CD4-positive, alpha-beta T cell treated with Interferon alpha-2 for 1 hour (primary cell): ENCODE data around the gene TPSG1.
"Not testable (repeated sequence)": the region's sequence is repeated elsewhere in the genome, so short reads cannot be mapped to it uniquely, and the experiment has no call there.

Source experiments
- DNase-seq, 2 donors: peaks; one replicate each; pipeline ENCODE4 v3.0.0-alpha.2; 2020 to 2022

Gene TPSG1

DNA sequence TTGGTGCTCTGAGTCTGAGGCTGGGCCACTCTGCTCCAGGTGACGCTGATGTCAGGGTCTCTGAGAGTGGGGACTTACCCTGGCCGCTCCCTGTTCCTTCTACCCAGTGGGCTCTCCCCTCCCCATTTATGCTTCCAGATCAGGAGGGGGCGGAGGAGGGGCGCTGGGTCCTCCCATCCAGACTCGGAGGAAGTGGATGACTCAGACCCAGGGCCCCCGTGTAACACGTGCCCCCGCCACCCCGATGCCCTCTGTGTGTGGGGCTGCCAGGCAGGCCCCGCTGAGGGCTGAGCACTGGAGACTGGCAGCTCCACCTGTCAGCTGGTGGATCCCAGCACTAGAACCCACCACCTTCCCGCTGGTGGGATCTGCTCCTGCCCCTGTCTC, 5.0 kb upstream of the TPSG1 start, which contains the start of gene TPSB2:
Gene TPSB2 (minus strand): TSS at position 101 of the 387 bp plus-strand sequence. CDS start 233 bp downstream, outside the sequence.
- not testable (repeated sequence) for DNase-seq

DNA sequence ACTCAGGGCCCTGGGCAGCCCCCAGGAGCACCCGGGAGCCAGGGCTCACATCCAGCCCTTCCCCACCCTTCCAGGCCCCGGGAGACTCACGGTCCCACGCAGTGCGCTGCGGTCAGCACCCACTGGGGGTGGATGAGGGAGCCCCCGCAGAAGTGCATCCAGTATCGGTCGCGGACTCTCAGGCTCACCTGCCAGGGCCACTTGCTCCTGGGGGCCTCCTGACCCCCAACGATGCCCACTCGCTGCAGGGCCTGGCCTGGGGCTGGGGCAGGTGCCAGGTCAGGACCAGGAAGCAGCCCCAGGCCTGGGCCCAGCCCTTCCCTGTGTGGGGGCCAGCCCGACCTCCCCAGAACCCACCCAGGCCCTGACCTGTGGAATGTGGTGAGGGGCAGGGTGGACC, 4.4 kb upstream of the TPSG1 start:
- DNase-seq = not testable (repeated sequence)

DNA sequence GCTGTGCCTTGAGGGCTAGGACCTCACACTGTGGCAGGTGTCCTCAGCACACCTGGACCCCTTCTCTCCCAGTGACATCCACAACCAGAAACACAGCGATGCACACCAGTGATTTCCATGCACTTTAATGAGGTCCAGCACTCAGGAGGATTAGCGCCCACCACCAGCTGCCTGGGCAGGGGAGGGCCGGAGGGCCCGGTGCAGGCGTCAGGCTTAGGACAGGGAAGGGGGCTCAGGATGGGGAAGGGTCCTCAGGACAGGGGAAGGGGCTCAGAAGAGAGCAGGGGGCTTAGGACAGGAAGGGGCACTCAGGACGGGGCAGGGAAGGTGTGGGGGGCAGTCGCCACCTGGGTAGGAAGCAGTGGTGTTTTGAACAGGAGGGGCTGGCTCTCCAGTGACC, 3.2 kb upstream of the TPSG1 start:
- not testable (repeated sequence) for DNase-seq

DNA sequence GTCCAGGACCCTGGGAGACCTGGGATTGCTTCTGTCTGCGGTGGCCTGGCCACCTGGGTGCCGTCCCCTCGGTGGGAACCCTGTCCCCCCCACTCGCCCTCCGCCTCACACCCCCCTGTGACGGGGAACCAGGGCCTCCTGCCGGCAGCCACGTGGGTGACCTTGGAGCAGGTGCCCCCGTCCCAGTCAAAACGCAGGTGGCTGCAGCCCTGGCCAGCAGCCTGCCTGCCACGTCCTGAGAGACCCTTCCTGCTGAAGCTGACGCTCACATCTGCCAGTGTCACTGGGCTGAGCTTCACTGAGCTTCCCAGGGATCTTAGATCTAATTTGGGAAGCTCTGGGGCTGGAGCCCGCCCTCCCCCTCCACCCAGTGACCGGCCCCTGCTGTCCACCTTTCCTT, 1.6 kb upstream of the TPSG1 start:
- DNase-seq = not testable (repeated sequence)

DNA sequence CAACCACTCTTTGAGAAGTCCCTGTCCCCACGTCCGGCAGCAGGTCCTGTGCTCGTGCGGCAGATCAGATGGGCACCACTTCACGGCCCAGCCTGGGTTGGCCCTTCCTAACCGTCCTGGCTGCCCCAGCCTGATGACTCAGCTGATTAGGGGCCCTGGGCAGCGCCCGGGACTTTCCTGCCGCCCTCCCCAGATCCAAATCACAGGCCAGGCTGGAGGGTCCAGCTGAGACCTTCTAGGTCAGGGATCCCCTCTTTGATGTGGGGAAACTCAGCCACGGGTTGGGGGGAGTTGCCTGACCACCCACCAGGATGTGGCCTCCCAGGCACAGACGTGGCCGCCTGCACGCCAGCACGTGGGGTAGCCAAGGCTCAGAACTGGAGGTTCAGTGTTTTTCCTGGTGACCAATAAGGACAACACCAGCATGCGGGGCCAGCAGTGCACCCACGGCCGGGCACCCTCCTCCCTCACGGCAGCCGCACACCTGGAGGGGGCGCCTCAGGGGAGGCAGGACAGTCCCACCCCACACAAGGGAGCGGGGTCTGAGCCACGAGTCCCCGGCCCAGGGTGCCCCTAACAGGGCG, 752 bp upstream of the TPSG1 start:
- DNase-seq = not testable (repeated sequence)

DNA sequence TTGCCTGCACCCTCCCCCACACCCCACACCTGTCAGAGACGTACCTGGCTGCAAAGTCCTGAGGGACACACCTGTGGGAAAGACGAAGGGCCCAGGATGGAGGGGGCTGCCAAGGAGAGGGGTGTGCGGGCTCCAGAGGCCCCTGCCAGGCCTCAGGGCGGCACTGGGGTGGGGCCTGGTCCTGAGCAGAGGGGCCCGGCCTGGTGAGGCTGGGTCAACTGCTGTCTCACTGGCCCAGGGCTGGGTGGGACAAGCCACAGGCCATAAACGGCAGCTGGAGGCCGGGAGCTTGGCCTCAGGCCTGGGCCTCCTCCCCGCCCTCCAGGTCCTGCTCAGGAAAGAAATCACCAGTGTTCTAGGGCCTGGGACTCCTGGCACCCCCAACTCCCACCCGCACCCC, 510 bp downstream of the TPSG1 start:
- DNase-seq = no peak

DNA sequence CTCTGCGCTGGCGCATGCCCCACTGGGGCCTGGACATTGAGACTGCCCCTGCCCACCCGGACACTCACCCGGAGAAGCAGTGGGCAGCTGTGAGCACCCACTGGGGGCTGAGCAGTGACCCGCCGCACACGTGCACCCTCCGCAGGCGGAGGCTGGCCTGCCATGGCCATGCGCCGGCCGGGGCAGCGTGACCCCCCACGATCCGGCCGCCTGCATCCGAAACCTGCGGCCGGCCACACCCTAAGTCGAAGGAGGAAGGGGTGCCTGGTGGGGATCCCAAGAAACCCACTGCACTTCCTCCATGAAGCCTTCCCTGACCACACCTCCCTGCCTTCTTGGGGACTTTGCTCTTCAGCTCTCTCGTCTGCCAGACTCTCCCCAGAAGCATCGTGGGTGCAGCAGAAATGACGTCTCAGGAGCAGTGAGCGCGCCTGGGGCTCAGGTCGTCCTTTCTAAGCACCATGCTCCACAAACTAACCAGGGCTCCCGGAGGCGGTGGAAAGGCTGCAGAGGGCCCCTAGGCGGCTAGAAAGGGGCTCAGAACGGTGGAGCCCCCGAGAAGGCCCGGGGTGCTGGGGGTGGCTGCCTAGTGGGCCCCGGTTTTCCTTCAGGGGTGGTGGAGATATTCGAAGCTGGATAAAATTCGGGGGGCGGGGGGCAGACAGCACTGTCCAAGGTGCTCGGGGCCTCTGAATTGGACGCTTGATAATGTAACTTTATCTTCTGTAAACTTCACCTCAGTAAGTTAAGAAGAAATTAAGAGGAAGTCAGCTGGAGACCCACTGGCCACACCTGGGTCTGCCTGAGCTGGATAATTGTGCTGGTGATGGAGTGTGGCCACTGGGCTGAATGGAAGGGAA, 1.5 kb downstream of the TPSG1 start:
- DNase-seq = no peak

DNA sequence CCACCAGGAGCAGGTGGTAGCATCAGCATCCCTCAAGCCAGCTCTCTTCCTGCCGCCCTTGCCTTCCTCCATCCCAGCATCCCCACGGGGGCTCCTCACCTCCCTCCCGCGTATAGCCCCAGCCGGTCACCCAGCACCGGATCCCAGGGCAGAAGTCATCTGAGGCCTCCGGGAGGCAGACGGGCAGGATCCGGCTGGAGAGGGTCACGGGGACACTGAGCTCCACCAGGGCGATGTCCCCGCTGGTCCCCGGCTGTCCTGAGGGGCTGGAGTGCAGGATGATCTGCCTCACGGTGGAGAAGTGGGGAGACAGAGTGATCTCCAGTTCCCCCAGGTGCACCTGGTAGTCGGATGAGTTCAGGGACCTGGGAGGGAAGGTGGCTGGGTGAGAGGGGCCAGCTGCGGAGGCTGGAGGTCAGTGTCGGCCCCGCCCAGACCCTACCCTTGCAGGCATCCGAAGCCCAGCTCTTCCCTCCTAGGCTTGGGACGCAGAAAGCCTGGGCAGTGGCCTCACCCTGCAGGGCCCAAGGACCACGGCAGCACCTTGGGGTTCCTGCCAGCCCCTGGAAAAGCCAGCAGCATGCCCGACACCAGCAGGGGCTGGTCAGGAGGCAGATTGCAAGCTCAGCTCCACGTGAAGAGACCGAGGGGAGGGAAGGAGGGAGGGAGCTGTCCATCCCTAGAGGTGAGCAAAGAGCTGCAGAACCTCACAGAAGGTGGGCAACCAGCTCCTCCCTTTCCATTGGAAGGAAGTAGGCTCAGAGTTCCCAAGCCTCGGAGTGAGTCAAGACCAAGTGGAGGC, 2.3 kb downstream of the TPSG1 start:
- DNase-seq = no peak

DNA sequence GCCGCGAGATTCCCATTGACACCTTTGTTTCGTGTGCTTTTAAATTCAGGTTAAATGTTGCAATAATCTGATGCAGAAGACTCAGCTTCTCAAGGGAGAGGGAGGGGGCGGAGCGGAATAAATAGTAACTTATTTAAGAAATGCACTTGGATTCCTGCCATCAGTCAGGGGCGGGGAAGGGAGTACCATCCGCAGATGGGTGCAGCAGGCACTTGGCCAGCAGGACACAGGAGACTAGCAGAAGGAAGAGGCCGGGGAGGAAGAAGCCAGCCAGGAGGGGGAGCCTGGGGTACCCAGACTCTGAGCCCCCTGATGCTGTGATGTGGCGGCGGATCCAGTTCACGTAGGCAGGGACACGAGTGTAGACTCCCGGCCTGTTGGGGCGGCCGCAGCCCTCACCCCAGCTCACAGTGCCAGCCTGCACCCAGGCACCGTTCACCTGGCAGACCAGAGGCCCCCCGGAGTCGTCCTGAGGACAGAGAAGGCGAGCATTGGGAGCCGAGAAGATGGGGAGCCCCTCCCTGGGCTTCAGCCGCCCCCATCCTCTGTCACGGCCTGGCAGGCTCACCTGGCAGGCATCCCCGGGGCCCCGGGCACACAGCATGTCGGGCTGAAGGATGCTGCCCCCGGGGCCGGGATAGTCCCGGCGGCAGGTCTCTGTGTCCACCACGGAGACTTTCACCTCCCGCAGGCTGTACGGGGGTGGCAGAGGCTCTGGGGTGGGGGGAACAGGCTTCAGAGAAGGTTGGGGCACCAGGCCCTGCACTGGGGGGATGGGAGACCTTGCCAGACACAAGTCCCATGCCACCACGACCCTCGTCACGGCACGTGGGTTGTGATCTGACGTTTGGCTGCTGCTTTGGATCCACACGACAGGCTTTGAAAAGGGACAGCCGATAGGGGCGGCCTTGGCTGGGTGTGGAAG, 3.2 kb downstream of the TPSG1 start:
- DNase-seq = no peak

DNA sequence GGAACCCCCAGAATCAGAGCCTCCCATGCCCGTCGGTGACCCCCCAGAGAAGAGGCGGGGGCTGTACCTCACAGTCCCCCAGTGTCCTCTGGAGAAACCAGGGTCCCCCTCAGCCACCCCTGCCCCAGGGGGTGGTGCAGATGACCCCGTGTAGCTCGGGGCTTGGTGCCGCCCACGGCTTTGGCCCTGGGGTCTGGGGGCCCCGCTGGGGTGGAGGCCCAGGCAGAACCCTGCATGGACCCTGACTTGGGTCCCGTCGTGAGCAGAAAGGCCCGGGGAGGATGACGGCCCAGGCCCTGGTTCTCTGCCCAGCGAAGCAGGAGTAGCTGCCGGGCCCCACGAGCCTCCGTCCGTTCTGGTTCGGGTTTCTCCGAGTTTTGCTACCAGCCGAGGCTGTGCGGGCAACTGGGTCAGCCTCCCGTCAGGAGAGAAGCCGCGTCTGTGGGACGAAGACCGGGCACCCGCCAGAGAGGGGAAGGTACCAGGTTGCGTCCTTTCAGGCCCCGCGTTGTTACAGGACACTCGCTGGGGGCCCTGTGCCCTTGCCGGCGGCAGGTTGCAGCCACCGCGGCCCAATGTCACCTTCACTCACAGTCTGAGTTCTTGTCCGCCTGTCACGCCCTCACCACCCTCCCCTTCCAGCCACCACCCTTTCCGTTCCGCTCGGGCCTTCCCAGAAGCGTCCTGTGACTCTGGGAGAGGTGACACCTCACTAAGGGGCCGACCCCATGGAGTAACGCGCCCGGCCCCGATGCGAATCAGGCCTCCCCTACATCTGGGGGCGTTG, 4.0 kb downstream of the TPSG1 start:
- no peak for DNase-seq

DNA sequence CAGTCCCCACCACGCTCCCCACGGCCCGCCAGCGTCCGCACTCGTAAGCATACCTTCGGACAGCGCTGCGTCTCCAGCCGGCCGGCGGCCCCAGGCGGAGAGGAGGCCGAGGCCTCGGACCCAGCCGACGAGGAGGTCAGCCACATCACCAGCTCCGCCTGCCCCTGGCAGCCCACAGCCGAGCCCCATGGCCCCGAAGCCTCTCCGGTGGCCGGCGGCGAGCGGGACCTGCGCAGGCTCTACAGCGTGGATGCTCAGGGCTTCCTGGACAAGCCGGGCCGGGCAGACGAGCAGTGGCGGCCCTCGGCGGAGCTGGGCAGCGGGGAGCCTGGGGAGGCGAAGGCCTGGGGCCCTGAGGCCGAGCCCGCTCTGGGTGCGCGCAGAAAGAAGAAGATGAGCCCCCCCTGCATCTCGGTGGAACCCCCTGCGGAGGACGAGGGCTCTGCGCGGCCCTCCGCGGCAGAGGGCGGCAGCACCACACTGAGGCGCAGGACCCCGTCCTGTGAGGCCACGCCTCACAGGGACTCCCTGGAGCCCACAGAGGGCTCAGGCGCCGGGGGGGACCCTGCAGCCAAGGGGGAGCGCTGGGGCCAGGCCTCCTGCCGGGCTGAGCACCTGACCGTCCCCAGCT, 4.9 kb downstream of the TPSG1 start:
- DNase-seq = no peak

DNA sequence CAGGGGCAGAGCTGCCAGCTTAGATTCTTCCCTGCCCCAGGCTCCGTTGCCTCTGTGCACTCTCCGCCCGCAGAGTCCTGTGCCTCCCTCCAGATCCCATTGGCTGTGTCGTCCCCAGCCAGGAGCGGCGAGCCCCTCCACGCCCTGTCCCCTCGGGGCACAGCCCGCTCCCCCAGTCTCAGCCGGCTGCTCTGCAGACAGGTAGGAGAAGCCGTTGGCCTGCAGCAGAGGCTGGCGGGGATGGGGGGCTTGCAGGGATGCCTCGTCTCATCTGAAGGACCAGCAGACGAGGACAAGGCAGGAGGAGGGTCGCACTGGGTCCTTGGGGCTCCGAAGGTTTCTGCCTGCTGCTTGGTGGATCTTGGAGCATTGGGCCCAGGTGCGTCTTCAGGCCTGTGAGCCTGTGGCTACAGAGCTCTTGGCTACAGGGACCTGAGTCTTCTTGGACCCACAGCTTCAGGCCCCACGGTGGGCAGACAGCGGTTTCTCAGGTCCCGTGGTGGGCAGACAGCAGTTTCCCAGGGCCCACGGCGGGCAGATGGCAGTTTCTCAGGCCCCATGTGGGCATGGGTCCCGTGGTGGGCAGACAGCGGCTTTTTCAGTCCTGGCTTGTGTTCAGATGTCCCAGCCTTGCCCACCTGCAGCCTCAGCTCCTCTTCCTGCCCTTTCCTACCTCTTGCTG, 6.0 kb downstream of the TPSG1 start:
- no peak for DNase-seq

DNA sequence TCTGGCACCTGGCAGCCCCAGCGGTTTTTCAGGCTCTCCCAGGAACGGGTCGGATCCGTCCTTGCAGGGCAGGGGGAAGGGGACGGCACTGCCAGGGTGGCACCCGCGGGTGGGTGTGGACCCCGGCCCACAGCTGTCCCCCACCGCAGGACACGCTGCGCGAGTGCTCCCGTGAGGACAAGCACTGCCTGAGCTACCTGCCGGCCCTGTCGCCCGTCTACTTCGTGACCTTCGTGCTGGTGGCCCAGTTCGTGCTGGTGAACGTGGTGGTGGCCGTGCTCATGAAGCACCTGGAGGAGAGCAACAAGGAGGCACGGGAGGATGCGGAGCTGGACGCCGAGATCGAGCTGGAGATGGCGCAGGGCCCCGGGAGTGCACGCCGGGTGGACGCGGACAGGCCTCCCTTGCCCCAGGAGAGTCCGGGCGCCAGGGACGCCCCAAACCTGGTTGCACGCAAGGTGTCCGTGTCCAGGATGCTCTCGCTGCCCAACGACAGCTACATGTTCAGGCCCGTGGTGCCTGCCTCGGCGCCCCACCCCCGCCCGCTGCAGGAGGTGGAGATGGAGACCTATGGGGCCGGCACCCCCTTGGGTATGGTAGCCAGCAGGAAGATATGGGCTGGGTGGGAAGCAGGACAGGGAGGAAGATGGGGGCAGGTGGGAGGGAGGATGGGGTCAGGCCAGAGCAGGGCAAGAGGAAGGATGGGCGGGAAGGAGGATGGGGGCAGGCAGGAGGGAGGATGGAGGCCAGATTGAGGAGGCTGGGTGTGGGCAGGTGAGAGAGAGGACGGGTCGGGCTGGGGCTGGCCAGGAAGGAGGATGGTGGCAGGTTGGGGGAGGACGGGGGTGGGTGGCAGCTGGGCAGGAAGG, 6.8 kb downstream of the TPSG1 start:
- DNase-seq = no peak

DNA sequence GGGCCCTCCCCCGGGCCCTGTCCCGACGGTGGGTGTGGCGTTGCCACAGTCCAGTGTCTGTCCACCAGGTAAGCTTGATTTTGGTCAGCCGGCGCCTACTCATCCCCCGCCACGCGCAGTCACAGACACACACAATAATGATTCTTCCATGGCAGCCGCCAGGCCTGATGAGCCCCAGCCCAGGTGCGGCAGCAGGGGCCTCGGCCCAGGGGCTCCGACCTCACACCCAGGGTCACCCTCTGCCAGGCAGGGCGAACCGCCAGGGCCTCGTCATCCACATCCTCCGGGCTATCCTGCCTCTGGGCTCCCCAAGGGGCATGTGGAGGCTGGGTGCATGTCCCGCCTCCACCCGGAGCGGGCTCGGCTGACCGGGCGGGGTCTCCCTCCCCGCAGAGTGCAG, 7.5 kb downstream of the TPSG1 start:
- DNase-seq = no peak

DNA sequence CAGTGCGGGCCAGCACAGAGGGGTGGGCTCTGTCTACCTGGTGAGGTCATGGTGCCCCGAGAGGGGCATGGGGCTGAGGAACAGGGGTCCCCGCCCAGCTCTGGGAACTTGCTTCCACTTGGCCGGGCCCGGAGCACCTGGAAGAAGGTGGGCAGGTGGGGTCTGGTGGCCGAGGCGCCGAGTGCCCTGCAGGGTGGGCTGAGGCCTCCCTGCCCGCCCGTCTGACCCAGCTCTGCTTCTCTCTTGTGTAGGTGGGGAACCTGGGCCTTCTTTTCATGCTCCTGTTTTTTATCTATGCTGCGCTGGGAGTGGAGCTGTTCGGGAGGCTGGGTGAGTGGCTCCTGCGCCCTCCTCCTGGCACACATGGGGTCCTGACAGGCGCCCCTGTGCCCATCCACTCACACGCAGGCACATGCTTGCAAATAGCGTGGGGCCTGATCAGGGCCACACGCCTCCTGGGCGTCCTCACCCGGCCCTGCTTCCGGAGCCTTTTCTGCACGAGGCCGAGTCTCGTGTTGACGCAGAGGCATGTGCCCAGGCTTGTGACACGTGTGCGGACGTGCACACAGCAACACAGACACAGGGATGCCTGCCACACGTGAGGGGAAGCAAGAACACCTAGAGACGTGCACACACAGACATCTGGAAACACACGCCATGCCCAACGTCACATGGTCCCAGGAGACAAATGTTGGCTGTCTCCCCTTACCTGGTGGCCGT, 8.2 kb downstream of the TPSG1 start:
- DNase-seq = no peak

DNA sequence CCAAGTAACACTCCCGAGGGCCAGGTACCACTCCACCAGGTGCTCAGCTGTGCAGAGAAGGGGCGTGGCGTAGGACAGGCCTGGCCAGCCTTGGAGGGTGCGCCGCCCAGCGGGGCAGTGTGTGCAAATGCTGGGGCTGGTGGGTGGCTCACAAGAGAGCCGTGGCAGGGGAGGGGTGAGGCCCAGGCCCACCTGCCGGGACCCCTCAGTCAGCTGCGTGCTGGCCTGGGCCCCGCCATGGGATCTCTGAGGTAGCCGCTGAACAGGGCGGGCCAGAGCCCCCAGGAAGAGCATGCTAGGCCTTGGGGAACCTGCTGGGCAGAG, 8.8 kb downstream of the TPSG1 start:
- no peak for DNase-seq

DNA sequence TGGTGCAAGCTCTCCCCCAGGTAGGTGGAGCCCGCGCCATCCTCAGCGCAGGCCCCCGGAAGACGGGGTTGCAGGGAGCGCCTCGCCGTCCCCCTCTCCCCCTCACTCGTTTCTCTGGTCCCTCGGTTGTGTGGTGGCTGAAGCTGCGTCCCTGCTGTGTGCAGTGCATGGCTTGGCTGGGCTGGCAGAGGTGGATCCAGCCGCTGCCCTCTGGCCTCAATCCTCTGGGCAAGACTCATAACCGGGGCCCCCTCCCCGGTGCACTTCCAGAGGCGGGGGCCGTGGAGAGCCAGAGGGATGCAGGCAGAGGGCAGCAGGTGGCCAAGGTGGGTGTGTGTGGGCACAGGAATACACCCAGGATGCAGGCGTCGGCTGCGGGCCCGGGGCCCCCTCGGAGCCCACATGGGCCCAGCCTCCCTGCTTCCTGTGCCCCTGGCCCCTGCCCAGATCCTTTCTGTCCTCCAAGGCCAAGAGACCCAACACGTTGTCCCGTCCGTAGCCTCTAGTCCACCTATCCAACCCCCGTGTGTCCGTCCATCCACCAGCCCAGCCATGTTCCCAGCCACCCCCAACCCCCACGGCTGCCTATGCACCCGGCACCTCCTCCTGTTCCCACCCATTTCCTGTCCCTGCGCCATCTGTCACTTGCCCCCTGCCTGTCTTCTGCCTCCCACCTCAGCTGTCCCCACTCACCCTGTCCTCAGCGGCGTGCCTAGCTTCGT, 9.3 kb downstream of the TPSG1 start:
- DNase-seq = no peak

DNA sequence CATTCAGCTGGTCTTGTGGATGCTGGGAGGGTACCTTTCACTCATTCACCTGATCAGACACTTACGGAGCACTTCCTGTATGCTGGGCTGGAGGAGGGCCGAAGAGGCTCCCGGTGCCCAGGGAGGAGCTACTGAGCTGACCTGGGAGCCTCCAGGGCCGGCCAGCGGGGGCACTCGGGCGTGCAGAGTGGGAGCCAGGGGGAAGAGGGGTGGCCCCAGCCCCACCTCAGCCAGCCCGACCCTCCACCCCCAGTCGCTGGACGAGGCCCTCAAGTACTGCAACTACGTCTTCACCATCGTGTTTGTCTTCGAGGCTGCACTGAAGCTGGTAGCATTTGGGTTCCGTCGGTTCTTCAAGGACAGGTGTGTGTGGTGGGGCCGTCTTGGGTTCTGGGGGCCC, 10.3 kb downstream of the TPSG1 start:
- DNase-seq = no peak
